IMR-90 (cell line): Measurements from ENCODE around the gene KCNMB2. TPM values are rescaled to one million over a fixed set of nuclear protein-coding genes. Genes with fewer than 3 reads are reported as not detected.

Source experiments
- ATAC-seq: fragments of 200-7000 bp; cut with Tn5 transposase; 2 replicates; pipeline ENCODE4 v1.9.1; 2020; ENCODE audit warnings: low read depth, mild to moderate bottlenecking, moderate library complexity
- BruUV-seq: library from RNA; stranded (reverse); fragments of 400-500 nt; replicated peaks from 2 replicates; lab custom pipeline; 2021; lab: Mats Ljungman, UMichigan
- CTCF ChIA-PET: fragments of 300-600 bp; formaldehyde crosslinking; extraction: SDS; loops from one replicate; lab custom pipeline; 2021; ENCODE audit warnings: antibody characterized with exemption; lab: Yijun Ruan, JAX
- POLR2A ChIA-PET: fragments of 300-600 bp; sonication (Branson Sonifier 250); formaldehyde crosslinking; loops from one replicate; lab custom pipeline; 2022; ENCODE audit warnings: antibody characterized with exemption; ENCODE audit not compliant: unreplicated experiment; lab: Charles Lee
- DNase-seq: peaks from one replicate; pipeline ENCODE4 v3.0.0; 2013
- H2AFZ ChIP-seq: replicated peaks from 2 replicates; pipeline ENCODE3; 2013; ENCODE audit warnings: low read length, mild to moderate bottlenecking; ENCODE audit not compliant: poor library complexity
- H2AK5ac ChIP-seq: 2 replicates; pipeline ENCODE4 v1.6.1; 2013; ENCODE audit warnings: low read depth, low read length, inconsistent platforms
- H2AK9ac ChIP-seq: replicated peaks from 2 replicates; pipeline ENCODE3; 2013; ENCODE audit warnings: mild to moderate bottlenecking, low read depth, low read length, moderate library complexity; ENCODE audit not compliant: poor library complexity
- H2BK120ac ChIP-seq: 2 replicates; pipeline ENCODE4 v1.6.1; 2013; ENCODE audit warnings: low read depth, low read length, inconsistent platforms
- H2BK15ac ChIP-seq: 3 replicates; pipeline ENCODE4 v1.6.1; 2013; ENCODE audit warnings: low read depth, low read length, inconsistent platforms
- H2BK20ac ChIP-seq: 2 replicates; pipeline ENCODE4 v1.6.1; 2013; ENCODE audit warnings: low read depth, mild to moderate bottlenecking, inconsistent platforms, low read length, moderate library complexity
- H2BK5ac ChIP-seq: 2 replicates; pipeline ENCODE4 v1.6.1; 2013; ENCODE audit warnings: mild to moderate bottlenecking, low read depth, low read length, inconsistent platforms; ENCODE audit not compliant: poor library complexity, severe bottlenecking
- H3K14ac ChIP-seq: replicated peaks from 2 replicates; pipeline ENCODE4 v1.6.1; 2013; ENCODE audit warnings: low read depth, low read length, inconsistent platforms
- H3K18ac ChIP-seq: 2 replicates; pipeline ENCODE4 v1.6.1; 2013; ENCODE audit warnings: low read depth, low read length, control low read depth
- H3K23ac ChIP-seq: 2 replicates; pipeline ENCODE4 v1.6.1; 2013; ENCODE audit warnings: low read depth, low read length, inconsistent platforms
- H3K27ac ChIP-seq: 2 replicates; pipeline ENCODE4 v1.5.1; 2013; ENCODE audit warnings: mild to moderate bottlenecking, control low read depth, low read length; ENCODE audit not compliant: insufficient read depth
- H3K27me3 ChIP-seq: 2 replicates; pipeline ENCODE4 v1.6.1; 2013; ENCODE audit warnings: low read length; ENCODE audit not compliant: control insufficient read depth, insufficient read depth
- H3K36me3 ChIP-seq: 2 replicates; pipeline ENCODE4 v1.6.1; 2013; ENCODE audit warnings: low read length, mixed read lengths; ENCODE audit not compliant: control insufficient read depth, insufficient read depth
- H3K4ac ChIP-seq: 2 replicates; pipeline ENCODE4 v1.6.1; 2013; ENCODE audit warnings: low read depth, low read length, inconsistent platforms
- H3K4me1 ChIP-seq: 2 replicates; pipeline ENCODE4 v1.6.1; 2013; ENCODE audit warnings: low read length, mixed read lengths; ENCODE audit not compliant: control insufficient read depth, insufficient read depth
- H3K4me2 ChIP-seq: 2 replicates; pipeline ENCODE4 v1.6.1; 2013; ENCODE audit warnings: low read depth, mild to moderate bottlenecking, control low read depth, low read length, moderate library complexity
- H3K4me3 ChIP-seq: 2 replicates; pipeline ENCODE4 v1.5.1; 2013; ENCODE audit warnings: low read depth, mild to moderate bottlenecking, control low read depth, low read length, moderate library complexity; ENCODE audit not compliant: insufficient read depth
- H3K56ac ChIP-seq: 2 replicates; pipeline ENCODE4 v1.6.1; 2013; ENCODE audit warnings: low read length, inconsistent platforms; ENCODE audit not compliant: insufficient read depth; ENCODE audit errors: extremely low read depth
- H3K79me1 ChIP-seq, 2 experiments: 2 replicates each; pipeline ENCODE4 v1.6.1; 2013; ENCODE audit warnings: low read length in 2 of 2, inconsistent platforms in 1 of 2, low read depth in 1 of 2
- H3K9ac ChIP-seq: 2 replicates; pipeline ENCODE4 v1.6.1; 2013; ENCODE audit warnings: low read depth, low read length, control low read depth
- H3K9me1 ChIP-seq: 2 replicates; pipeline ENCODE4 v1.6.1; 2013; ENCODE audit warnings: low read length, inconsistent platforms; ENCODE audit not compliant: insufficient read depth
- H3K9me3 ChIP-seq: 2 replicates; pipeline ENCODE4 v1.6.1; 2013; ENCODE audit warnings: low read length; ENCODE audit not compliant: control insufficient read depth, insufficient read depth
- H4K20me1 ChIP-seq: 2 replicates; pipeline ENCODE4 v1.6.1; 2013; ENCODE audit warnings: low read length, inconsistent platforms; ENCODE audit not compliant: insufficient read depth
- H4K5ac ChIP-seq: 2 replicates; pipeline ENCODE4 v1.6.1; 2013; ENCODE audit warnings: mild to moderate bottlenecking, low read depth, low read length, control low read depth
- H4K8ac ChIP-seq, 2 experiments: 2 replicates each; pipeline ENCODE4 v1.6.1; 2013; ENCODE audit warnings: low read depth in 2 of 2, low read length in 2 of 2, control low read depth in 1 of 2, inconsistent platforms in 1 of 2
- H4K91ac ChIP-seq: 2 replicates; pipeline ENCODE4 v1.6.1; 2013; ENCODE audit warnings: low read depth, low read length, inconsistent platforms; ENCODE audit not compliant: insufficient read depth
- FOS ChIP-seq: fragments of 150-350 bp; IDR thresholded peaks from 2 replicates; pipeline ENCODE4 v1.6.1; 2016; ENCODE audit warnings: low read depth, low read length
- MXI1 ChIP-seq: IDR thresholded peaks from 2 replicates; pipeline ENCODE4 v1.6.1; 2012; ENCODE audit warnings: low read depth, mild to moderate bottlenecking, low read length, moderate library complexity, borderline replicate concordance
- WGBS, 2 experiments: methylation state at CpG; one replicate each; pipeline versions ENCODE4 v1.1.5 to v1.1.7; 2013; ENCODE audit warnings: missing lambda C conversion rate in 2 of 2; ENCODE audit not compliant: insufficient read length in 1 of 2; ENCODE audit errors: extremely low coverage in 2 of 2; 5-methylcytosine and 5-hydroxymethylcytosine counted together
- dilution Hi-C: fragments of 300-500 bp; cut with HindIII; formaldehyde crosslinking; loops from one replicate; pipeline ENCODE4 v1.14.3; 2018; ENCODE audit warnings: low sequenced_read_pairs; ENCODE audit not compliant: unreplicated experiment
- in situ Hi-C: fragments of 300-500 bp; cut with MboI; formaldehyde crosslinking; loops from 3 replicates; pipeline ENCODE4 v1.14.3; 2019; ENCODE audit warnings: low sequenced_read_pairs, inconsistent platforms, mixed read lengths
- intact Hi-C: fragments of 100-400 bp; cut with micrococcal nuclease; formaldehyde crosslinking; loops from 2 replicates; pipeline ENCODE4 v1.10.0; 2022
- polyA plus RNA-seq, 3 experiments: library from polyadenylated mRNA; depleted of rRNA; stranded (reverse); fragments of >200 nt; gene quantifications; 2 replicates each; pipeline ENCODE4 v1.2.3, GENCODE V29; 2012; ENCODE audit warnings: low replicate concordance in 1 of 3
- total RNA-seq: library from RNA; depleted of rRNA; stranded (reverse); fragments of >200 nt; gene quantifications from 2 replicates; pipeline ENCODE4 v1.2.3, GENCODE V29; 2012

KCNMB2 gene
- total and polyA plus RNA-seq, 2 of the 4 experiments (the other 2 are of a cell fraction): not detected

GRCh38 chr3:178847190-178847589 lies 311.0 kb downstream of the KCNMB2 start:
- H4K20me1 ChIP-seq: no peaks in the 10 kb centered on the region
- no peak overlapping the region for H3K4ac ChIP-seq
- no peak overlapping the region for H3K4me3 ChIP-seq
- no peak overlapping the region for H3K14ac ChIP-seq
- no peak overlapping the region for H3K23ac ChIP-seq
- no peaks in the 10 kb centered on the region for H3K9me1 ChIP-seq
- H2BK20ac ChIP-seq: no peak overlapping the region
- no peaks in the 10 kb centered on the region for H3K4me1 ChIP-seq
- no peak overlapping the region for H2AK5ac ChIP-seq
- DNase-seq (no peak), ATAC-seq (no peak)
- no peak overlapping the region for H4K91ac ChIP-seq
- H2BK15ac ChIP-seq: no peak overlapping the region
- ChIA-PET CTCF (no interaction called here), POLR2A (no interaction called here)
- no peak overlapping the region for H2AFZ ChIP-seq
- H3K56ac ChIP-seq: no peak overlapping the region
- H4K5ac ChIP-seq: no peak overlapping the region
- no peak overlapping the region for H2BK120ac ChIP-seq
- dilution Hi-C loops: no loop called here
- H3K79me1 ChIP-seq: no peaks in the 10 kb centered on the region
- no peaks in the 10 kb centered on the region for H3K36me3 ChIP-seq
- no CpG with 5 or more reads among the region's 2 CpGs for WGBS, 2 experiments
- BruUV-seq: no TSS peak
- H3K9me3 ChIP-seq: no peaks in the 10 kb centered on the region
- no peak overlapping the region for H2AK9ac ChIP-seq
- no peak overlapping the region for H3K4me2 ChIP-seq
- TF ChIP-seq MXI1 (no peak), FOS (no peak)
- no peak overlapping the region for H2BK5ac ChIP-seq
- no peaks in the 10 kb centered on the region for H3K27me3 ChIP-seq
- no peak overlapping the region for H4K8ac ChIP-seq
- in situ Hi-C loops: no loop called here
- intact Hi-C loops: no loop called here
- no peak overlapping the region for H3K9ac ChIP-seq
- no peak overlapping the region for H3K18ac ChIP-seq
- no peak overlapping the region for H3K27ac ChIP-seq
